EH (cell line): ENCODE results near the gene ADA.
"Not testable (repeated sequence)": the region's sequence is repeated elsewhere in the genome, so short reads cannot be mapped to it uniquely, and the experiment has no call there.

Experiments used
- DNase-seq: peaks from one replicate; pipeline ENCODE4 v3.0.0-alpha.2; 2015; ENCODE audit warnings: low read depth

ADA gene

DNA sequence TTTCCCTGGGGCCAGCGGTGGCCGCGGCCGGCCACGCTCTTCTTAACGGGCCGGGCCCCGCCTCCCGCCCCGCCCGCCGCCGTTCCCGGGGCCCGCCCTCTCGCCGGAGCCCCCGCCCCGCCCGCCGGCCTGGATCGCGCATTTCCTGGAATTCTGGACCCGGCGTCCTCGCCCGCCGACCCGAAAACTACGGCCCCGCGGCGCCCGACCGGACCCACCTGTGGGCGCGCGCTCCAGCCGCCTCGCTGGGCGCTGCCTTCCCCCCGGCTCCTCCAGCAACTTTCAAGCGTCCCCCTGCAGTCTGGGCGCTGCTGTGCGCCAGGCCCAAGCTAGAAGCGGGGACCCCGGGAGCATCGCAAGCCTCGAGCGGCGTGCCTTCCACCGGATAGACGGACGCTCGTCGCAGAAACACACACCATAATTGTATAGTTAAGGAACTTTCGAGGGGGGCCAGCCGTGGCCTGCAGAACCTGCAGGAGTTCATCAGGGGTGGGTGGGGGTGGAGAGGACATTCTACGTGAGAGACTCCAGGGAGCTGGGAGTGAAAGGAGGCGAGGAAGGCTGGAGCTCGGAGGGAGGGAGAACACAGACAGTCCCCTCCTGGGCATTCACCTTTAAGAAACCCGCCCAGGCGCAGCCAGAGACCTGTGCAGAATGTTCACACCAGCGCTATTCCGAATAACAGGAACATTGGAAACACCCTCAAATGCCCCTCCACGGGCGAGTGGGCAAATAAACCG lies at the start of gene ADA:
Gene ADA (minus strand): TSS at position 16 of the 740 bp plus-strand sequence. CDS start 92 bp downstream, outside the sequence.
- peak; percentile 68 for DNase-seq

DNA sequence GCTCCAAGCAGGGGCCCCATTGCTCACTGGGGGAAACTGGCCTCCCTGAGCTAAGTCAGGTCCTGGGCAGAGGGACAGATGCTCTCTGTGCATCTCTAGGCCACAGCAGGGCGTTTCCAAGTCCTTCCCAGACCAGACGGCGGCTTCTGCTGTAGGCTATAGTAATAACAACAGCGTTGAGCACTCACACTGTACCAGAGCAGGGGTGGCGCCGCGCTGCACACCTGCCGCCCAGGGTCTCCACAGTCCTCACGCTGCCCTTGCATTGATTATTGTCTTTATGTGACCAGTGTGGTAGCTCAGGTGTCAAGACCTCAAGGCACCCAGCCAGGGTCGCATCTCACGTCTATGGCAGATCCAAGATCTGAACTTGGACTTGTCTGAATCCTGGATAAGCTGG lies 48.8 kb upstream of the ADA start:
- no peak for DNase-seq

DNA sequence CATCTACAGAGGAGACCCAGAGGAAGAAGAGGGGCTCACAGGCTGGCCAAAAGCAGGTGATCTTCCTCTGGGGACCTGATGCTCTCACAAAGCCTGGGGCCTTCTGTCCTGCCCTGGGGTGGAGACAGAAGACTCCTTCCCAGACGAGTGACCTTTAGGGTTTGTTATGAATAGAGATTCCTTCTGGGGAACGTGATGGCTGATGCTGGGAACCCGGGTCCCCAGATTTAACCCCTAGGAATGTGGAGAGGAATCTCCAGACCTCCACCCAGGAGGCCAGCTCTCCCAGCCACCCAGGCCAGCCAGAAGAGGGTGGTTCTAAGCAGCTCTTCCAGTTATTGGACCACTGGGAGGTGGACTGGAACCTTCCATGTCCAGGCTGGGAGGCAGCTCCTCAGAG lies 46.9 kb upstream of the ADA start:
- peak; percentile 57 for DNase-seq

DNA sequence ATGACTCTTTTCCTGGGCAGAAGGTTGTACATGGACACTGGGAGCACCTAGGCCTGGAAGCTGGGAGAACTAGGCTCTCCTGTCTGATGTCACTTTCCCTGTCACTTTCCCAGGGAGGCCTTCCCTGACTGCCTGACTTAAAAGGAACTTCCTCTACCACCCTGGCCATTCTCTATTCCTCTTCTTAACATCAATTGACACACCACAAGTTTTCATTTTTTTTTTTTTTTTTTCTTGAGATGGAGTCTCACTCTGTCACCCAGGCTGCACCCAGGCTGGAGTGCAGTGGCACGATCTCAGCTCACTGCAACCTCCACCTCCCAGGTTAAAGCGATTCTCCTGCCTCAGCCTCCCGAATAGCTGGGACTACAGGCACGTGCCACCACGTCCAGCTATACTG lies 45.5 kb upstream of the ADA start:
- not testable (repeated sequence) for DNase-seq

DNA sequence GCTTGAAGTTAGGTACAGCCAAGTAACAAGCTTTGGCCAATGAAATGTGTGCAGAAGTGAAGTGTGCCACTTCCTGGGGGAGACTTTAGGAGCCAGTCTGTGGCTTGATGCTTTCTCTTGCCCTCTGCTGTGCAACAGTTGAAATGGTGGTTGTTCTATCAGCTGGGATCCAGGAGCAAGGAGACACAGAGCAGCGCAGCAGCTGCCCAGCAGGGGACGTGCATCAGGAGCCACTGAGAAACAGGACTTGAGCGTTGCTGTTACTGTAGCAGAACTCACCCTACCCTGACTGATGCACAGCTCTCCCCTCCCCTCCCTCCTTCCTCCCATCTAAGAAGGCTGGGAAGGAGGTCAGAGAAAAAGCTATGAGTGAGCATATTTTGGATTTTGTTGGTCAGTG lies 44.8 kb upstream of the ADA start:
- no peak for DNase-seq

DNA sequence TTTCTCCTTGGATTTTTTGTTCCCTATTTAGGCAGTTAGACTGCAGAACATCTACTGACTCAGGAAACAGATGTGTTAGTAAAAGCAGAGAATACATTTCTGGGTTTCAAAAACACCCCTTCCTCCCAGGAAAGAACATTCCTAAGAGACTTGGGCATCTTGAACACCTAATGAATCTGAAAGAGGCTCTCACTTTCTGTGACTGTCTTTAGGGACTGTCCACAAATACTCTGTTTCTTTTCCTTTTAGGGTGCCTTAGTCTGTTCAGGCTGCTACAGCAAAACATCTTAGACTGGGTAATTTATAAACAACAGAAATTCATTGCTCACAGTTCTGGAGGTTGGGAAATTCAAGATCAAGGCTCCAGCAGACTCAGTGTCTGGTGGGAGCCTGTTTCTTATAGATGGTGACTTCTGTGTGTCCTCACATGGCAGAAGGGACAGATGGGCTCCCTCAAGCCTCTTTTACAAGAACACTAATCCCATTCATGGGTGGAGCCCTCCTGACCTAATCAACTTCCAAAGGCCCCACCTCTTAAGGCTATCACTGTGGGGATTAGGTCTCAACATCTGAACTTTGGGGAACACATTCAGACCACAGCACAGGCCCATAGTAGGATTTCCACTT lies 44.3 kb upstream of the ADA start:
- DNase-seq, result peak; percentile 87

DNA sequence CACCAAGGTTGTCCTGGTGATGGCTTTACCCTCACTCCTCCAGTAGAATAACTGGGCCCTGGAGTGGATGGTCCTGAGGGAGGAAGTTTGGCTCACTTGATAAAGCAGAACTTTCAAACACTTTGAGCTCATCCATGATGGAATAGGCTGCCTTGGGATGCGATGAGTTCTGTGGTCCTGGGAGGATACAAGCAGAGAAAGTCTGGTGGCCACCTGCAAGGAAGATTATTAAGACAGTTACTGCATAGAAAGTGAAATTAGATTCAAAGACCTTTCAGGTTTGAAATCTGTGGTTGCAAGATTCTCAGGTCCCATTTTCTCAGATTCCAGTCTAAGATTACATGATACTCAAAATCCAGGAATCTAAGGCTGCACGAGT lies 43.8 kb upstream of the ADA start:
- DNase-seq, result no peak

DNA sequence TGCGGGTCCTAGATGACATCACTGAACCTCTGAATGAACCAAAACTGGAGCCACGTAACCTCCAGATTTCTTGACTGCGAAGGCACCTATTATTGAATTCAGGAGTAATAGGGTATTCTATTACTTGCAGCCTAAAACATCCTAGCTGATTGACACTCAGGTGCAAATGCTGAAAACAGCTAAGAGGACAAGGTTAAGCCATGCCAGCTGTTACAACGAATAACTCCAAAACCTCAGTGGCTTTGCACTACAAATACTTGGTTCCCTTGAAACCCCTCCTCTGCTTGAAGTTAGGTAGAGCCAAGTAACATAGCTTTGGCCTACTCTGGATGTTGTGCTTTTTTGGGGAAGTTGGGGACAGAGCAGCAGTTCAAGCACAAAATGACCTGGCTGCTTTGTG lies 42.7 kb upstream of the ADA start:
- DNase-seq, result no peak

DNA sequence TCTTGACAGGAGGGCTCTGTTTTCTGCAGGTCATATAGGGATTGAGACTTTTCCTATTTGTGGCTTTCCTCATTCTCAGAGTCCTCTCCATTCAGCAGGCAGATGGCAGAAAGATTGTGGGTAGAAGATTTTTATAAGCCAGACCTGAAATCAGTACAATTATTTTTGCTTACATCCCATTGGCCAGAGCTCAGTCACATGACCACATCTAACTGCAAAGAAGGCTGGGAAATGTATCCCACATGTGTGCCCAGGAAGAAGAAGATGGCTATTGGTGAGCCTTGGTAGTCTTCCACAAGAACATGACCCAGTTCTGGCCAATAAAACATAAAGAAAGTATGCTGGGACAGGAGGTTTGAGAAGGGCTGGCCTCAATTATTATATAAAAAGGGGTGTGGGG lies 42.1 kb upstream of the ADA start:
- no peak for DNase-seq

DNA sequence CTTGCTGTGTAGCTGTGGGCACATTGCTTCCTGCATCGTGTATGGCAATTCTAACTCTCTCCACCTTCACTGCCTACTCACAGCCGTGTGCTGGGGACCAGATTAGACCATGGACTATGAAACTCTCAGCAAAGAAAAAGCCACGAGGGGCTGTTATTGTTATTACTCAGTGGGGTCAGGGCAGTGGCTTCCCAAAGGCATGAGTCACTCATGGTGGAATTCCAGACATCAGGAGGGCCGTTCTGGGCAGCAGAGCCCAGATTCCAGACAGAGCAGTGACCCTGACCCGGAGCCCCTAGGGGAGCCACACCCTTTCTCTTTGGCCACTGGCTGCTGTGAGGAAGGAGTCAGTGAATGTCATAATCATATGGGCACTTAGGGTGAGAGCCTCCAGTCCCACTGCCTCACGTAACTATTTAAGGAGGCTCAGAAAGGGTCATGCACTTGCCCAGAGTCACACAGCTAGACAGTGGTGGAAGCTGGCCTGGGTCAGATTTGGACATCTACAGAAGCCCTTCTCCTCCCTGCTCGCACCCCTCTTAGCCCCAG lies 41.5 kb upstream of the ADA start:
- peak; percentile 99 for DNase-seq

DNA sequence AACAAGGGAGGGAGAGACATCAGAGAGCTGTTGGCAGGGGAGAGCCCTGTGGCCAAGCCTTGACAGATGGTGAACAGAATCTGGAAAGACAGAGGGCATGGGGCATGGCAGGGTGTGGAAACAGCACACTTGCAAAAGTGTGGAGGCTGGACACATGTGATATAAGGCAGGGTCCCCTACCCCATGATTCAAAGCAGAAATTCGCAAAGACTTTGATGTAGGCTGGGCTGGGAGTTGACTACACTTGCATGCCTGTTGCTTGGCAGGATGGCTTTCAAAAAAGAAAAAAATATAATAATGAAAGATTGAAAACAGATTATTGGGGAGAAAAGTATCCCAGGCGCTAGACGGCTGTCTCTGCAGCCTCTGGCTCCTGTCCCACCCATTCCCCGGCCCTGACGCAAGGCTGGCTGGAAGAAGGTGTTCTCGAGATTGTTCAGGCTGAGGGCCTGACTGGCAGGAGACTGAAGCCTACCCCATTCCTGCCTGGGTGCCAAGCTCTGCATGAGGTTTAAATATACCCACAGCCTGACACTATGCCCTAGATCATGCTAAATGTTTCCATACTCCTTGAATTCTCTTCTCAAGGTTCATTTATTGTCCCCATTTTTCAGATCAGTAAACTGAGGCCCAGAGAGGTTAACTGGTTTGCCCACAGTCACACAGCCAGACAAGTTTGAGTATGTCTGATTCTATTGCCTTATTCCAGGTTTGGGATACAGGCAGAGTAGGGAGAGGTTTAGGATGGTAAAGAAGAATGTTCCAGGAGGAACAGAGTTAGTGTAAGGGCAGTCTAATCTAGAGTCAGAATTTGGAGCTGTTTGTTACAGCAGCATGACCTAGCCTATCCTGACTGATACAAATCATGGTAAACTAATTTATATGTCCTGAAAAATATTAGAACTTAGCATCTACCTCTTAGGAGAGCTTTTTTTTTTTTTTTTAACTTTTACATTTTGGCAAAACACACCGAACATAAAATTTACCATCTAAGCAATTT lies 40.2 kb upstream of the ADA start:
- DNase-seq, result no peak

DNA sequence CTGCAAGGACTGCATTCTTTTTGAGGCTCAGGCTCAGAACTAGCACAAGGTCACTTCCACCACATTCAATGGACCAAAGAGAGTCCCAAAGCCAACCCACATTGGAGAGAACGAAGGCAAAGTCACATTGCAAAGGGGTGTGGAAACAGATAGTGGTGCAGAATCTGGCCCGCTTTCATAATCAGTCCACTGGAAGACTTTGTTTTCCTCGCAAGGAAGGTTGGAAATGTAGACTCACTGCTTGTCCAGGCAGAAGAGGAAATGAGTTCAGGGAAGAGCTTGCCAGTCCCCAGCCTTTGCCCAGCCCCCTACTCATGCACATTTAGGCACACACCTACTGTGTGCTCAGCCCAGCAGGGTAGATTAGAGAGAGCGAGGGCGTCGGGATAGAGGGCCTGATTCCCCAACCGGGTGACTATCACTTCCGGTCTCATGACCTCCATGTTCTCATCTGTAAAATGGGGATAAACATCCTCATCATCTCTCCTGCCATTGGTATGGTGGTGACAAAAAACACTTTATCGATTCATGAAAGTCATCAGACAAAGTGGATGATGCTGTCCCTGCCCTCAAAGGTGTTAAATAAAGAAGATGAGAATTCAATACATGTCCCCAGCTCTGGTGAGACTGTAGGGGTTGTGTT lies 39.4 kb upstream of the ADA start:
- no peak for DNase-seq

DNA sequence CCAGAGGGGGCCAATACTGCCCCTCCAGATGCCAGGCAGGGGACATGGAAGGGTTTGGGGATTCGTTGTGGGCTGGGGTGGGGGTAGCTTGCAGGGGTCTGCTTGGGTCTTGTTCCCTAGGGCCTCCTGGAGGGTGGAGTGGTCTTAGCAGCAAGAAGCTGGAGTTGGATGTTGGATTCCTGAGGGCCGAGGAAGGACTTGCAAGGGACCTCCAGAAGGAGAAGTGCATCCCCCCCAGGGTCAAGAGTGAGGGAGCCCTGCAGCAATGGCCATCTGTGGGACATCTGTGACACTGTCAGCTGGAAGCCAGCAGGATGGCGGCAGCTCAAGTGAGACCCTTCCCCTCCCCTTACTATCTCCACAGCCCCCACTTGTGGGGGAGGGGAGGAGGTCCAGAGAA lies 38.3 kb upstream of the ADA start:
- DNase-seq, result no peak

DNA sequence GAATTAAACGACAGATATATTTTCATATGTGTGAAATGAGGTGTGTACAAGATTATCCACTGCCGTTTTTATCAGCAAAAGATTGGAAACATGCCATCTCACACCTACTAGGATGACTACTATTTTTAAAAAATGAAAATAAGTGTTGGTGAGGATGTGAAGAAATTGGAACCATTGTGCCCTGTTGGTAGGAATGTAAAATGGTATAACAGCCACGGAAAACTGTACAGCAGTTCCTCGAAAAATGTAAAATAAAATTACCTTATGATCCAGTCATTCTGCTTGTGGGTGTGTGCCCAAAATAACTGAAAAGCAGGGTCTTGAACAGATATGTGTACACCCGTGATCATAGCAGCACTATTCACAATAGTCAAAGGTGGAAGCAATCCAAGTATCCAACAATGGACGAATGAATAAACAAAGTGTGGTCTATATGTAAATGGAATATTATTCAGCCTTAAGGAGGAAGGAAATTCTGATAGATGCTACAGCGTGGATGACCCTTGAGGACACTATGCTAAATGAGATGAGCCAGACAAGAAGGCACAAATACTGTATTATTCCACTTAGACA lies 36.6 kb upstream of the ADA start:
- no peak for DNase-seq

DNA sequence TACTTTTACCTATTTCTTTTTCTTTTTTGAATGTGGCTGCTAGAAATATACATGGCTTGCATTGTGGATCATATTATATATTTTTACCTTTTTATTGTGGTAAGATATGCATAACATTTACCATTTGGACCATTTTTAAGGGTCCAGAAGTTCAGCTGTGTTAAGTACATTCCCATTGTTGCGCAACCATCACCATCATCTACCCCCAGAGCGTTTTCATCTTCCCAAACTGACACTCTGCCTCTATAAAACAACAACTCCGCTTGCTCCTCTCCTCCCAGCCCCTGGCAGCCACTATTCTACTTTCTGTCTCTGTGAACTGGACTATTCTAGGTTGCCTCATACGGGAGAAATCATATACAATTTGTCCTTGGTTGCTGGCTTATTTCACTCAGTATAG lies 35.4 kb upstream of the ADA start:
- no peak for DNase-seq

DNA sequence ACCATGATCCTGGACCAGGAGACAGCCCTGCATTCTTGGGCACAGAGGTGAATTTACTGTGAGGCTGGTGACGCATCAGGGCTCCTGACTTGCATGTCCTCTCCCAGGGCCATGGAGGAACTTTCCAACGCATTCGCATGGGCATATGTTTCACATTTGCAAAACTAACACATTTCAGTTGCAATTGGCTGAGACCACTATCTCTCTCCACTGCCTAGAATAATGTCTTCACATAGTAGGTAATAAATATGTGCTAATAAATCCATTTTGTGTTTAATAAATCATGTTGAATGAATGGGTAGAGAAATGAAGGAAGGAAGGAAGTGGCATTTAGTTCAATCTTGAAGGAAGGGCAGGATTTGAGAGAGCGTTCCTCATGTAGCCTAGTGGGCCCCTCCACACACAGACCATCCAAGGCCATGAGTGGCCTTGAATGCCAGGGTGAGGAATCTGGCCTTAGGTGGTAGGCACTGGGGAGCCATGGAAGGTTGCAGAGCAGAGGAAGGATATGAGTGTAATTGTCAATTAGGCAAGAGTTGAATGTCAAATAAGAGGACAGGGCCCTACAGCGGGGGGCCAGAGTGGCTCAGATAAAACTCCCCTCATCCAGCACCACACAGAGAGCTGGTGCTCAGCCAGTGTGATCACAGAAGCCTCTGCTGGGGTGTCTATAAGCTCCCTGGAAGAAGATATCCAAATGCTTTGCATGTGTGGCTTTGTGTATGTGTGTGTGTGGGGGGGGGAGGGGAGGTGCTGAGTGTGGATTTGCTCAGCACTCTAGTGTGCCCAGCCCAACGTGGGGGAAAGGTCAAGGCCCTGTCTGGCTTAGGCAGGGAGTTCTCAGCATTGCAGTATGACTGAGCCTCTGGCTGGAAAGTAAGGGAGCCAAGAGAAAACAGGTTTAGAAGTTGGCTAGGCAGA lies 32.8 kb upstream of the ADA start:
- no peak for DNase-seq

DNA sequence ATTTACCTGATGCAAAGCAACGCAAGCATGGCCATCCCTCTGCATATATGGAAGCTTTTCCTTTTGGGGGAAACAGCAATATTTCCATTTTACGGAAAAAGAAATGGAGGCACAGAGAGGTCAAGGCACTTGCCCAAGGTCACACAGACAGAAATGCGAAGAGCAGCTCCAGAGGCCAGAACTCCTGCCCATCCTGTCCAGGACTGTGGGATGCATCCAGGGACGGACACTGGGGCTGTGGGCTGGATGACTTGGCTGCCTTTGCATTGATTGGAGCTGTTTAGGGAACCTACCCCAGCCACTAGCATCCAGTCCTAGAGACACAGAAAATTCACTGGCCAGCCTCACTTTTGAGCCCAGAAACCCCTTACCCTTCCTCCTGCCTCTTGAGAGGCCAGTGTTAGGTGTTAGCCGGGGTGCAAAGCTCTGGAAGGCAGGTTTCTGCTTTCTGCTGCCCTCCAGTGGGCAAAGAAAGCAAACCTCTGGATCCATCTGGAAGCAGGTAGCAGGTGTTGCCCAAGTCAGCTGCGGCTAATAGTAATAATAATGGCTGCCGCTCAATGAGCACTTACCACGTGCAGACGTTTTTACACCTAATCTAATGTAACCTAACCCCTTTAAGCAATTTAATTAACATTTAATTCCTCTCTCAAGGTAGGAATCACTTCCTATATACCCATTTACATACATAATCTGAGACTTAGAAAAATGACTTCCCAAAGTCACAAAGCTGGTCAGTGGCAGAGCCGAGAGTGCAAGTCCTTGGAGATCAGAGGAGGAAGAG lies 32.0 kb upstream of the ADA start:
- DNase-seq, result peak; percentile 57

DNA sequence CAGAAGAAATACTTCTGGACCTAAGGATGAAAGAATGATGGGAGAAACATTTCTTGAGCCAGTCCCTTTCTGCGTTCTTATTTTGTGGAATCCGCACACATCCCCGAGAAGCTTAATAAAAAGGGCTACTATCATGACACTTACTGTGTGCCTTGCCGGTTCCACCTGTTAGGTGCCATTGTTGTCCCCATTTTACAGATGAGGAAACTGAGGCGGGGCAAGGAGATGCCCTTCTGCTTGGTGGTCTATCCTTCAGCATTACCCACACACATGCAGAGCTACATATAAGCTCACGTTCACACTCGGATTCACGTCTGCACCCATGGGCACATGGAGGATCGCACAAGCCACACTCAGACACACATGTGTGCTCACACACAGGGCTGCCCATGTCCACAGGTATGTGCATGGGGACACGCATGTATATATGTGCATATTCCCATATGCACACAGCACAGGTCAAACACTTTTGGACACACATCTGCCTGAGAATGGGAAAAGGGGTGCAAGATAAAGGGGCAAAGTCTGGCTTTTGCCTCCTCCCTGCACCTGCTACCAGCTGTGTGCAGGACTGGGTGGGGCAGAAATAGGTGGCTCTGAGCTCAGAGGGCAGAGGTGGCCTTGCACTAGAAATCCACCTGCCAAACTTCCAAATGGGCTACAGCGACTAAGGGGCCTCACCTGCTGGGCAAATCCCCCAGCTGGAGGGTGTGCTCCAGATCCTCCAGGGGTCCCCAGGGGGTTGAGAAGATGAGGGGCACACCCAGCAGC lies 30.5 kb upstream of the ADA start:
- no peak for DNase-seq
